ENCODE measurements around the gene TMEM238L.

The TMEM238L gene

GRCh38 chr17:10805911-10806310 is 2.0 kb upstream of the TMEM238L start:
- DNase-seq (ENCODE audit: low read depth in 2 of 2, low spot score in 1 of 2) = no peak

- DNase-seq (ENCODE audit: low read depth in 2 of 2, low spot score in 1 of 2) = no peak
These were observed 647 bp upstream of the TMEM238L start for GRCh38 chr17:10804546-10804945.

- no peak for DNase-seq (ENCODE audit: low read depth in 2 of 2, low spot score in 1 of 2)
These were observed 549 bp downstream of the TMEM238L start for GRCh38 chr17:10803350-10803749.

GRCh38 chr17:10802496-10803284 is 1.2 kb downstream of the TMEM238L start:
- DNase-seq (ENCODE audit: low read depth in 2 of 2, low spot score in 1 of 2) = no peak

- no peak for DNase-seq (ENCODE audit: low read depth in 2 of 2, low spot score in 1 of 2)
These were observed 4.5 kb downstream of the TMEM238L start for GRCh38 chr17:10799407-10799806.

- DNase-seq (ENCODE audit: low read depth in 2 of 2, low spot score in 1 of 2) = no peak
These were observed 5.0 kb downstream of the TMEM238L start for GRCh38 chr17:10798910-10799309.

GRCh38 chr17:10798332-10798749 is 5.6 kb downstream of the TMEM238L start:
- no peak for DNase-seq (ENCODE audit: low read depth in 2 of 2, low spot score in 1 of 2)

- no peak for DNase-seq (ENCODE audit: low read depth in 2 of 2, low spot score in 1 of 2)
These were observed 6.2 kb downstream of the TMEM238L start for GRCh38 chr17:10797476-10798328.

GRCh38 chr17:10793816-10794215 is 10.1 kb downstream of the TMEM238L start:
- DNase-seq (ENCODE audit: low read depth in 2 of 2, low spot score in 1 of 2) = no peak

GRCh38 chr17:10793256-10793655 is 10.6 kb downstream of the TMEM238L start:
- no peak for DNase-seq (ENCODE audit: low read depth in 2 of 2, low spot score in 1 of 2)

GRCh38 chr17:10792151-10792550 is 11.7 kb downstream of the TMEM238L start:
- DNase-seq (ENCODE audit: low read depth in 2 of 2, low spot score in 1 of 2) = no peak

GRCh38 chr17:10790491-10791401 is 13.2 kb downstream of the TMEM238L start:
- DNase-seq (ENCODE audit: low read depth in 2 of 2, low spot score in 1 of 2) = no peak

- DNase-seq (ENCODE audit: low read depth in 2 of 2, low spot score in 1 of 2) = no peak
These were observed 14.1 kb downstream of the TMEM238L start for GRCh38 chr17:10789694-10790271.

GRCh38 chr17:10787306-10788045 is 16.4 kb downstream of the TMEM238L start:
- no peak for DNase-seq (ENCODE audit: low read depth in 2 of 2, low spot score in 1 of 2)

- DNase-seq (ENCODE audit: low read depth in 2 of 2, low spot score in 1 of 2) = no peak
These were observed 18.6 kb downstream of the TMEM238L start for GRCh38 chr17:10785295-10785694.

- DNase-seq (ENCODE audit: low read depth in 2 of 2, low spot score in 1 of 2) = no peak
These were observed 24.3 kb downstream of the TMEM238L start for GRCh38 chr17:10779609-10780008.

GRCh38 chr17:10777890-10778289 is 26.0 kb downstream of the TMEM238L start:
- DNase-seq (ENCODE audit: low read depth in 2 of 2, low spot score in 1 of 2) = no peak

- DNase-seq (ENCODE audit: low read depth in 2 of 2, low spot score in 1 of 2) = no peak
These were observed 26.6 kb downstream of the TMEM238L start for GRCh38 chr17:10777131-10777807.

- DNase-seq (ENCODE audit: low read depth in 2 of 2, low spot score in 1 of 2) = no peak
These were observed 27.5 kb downstream of the TMEM238L start for GRCh38 chr17:10776381-10776780.

All from stimulated activated CD8-positive, alpha-beta memory T cell treated with anti-CD3 and anti-CD28 coated beads, Interleukin-4, amount 100 ng/mL, for 4 hours (primary cell).